ENCODE measurements around the gene ARHGAP26.
A peak's percentile ranks its signal among the peaks of the same experiment; 100 is the strongest.

ARHGAP26 gene

DNA sequence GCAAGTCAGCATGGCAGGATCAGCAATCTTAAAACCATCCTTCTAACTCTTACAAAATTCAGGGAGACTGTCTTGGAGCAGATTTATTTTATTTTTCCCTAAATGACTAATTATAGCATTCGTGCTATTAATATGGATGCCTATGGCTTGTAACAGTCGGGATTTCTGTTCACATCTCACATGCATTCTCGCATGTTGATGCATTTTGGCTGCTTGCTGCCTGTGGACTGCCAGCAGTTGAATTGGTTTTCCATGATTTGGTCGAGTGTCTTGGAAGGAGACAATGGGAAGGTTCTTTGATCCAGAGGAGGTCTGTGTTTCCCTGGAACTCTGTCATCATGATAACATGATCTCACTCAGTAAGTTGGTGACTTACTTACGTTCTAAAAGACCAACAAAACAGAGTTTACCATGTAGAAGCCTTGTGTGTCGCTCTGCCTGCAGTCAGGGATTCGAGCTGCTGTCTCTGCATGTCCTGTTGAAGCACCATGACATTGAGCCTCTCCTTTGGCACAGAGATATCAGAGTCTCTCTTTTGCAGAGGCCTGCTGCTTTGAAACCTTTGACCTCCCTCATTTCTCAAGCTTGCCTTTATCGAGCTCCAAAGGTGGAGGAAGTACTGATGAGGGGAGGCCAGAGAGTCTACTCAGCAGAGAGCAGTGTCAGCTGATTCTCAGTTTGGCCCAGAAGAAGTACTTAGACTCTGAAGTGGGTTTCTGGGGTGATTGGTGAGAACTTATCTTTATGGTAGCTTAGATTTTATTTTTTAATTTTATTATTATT is 82.4 kb downstream of the ARHGAP26 start:
- peak in 3 of 4 experiments; percentile 37 to 58 (median 38) for DNase-seq

DNA sequence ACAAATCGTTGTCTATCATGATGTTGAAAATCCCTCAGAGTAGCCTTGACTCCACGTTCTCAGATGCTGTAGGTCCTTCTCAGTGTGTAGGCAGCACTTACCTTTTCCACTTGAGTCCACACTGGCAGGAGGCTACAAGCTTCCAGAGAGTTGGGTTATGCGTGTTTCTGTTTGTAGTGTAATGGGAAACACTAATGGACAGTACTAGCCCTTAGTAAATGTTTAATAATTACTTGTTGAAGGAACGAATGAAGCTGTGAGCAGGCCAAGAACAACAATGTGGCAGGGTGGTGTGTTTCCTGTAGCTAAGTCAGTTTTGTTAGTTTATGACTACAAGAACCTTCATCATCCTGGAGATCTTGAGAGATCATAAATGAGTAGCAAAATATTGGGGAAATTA is 83.5 kb downstream of the ARHGAP26 start:
- DNase-seq, result no peak

DNA sequence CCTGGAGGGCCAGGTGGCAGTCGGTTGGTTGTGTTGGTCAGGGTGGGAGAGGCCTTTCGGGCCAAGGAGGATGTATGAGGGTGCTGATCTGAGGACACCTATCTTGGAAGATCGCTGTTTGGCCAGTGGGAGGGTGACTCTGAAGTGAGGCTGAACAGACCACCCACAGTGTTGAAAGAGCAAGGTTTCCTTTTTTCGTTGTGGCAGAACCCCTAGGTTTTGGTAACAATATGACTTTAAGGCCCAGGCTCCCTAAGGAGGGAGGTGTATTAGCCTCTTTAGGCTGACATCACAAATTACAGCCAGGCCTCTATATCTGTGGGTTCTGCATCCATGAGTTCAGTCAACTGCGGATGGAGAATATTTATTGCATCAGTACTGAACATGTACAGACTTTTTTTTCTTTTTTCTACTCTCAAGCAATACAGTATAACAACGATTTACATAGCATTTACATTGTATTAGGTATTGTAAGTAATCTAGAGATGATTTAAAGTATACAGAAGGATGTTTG is 86.1 kb downstream of the ARHGAP26 start:
- DNase-seq, result no peak

DNA sequence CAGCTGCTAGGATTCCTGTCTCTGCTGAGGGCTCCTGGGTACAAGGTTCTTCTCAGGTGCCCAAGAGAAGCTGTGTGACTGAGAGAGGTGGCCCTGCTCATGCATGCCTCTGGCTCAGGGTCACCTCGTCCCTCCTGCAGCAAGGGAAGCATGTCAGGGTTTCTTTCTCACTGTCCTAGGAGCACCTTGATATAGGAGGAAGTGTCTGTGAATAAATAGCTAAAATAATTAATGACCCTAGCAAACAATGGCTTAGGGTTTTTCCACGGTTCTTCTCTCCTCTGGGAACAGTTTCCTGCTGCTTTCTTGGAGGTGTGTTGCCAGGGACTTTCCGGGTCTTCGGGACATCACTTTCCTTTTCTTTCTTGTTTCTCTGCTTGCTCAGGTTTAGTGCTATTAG is 87.2 kb downstream of the ARHGAP26 start:
- DNase-seq, result no peak

DNA sequence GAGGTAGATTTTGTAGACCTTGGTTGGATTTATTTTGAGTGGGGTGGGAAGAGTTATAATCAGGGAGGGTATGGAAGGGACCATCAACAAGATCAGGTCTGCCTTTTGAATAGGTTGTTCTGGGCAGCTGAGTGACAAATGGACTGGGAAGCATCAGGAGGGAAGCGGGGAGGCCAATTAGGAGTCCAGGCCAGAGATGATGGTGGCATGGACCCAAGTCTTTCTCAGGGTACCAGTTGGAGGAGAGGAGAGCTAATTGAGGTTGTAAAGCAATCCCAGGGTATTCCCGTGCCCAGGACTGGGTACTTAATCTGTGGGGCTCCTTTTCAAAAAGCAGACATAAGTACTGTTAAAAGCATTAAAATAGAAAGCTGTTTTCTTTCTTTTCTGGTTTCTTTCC is 88.9 kb downstream of the ARHGAP26 start:
- DNase-seq, result no peak

DNA sequence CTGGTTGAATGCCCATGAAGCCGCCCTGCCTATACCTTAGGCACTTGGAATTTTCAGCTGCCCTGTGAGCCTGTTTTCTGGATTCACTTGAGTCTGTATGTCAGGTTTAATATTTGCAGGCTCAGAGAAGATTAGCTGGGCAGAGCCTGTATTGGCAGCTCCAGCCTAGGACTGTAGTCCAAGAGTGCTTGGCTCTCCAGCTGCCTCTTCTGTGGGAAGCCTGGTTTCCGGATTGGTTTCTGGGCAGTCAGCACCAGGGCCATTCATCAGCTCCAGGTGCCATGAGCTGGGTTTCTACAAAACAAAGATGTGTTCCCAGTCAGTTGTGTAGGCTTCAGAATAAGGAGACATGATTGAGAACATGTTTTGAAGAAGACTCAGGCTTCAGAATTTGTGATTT is 90.1 kb downstream of the ARHGAP26 start:
- DNase-seq, result no peak

DNA sequence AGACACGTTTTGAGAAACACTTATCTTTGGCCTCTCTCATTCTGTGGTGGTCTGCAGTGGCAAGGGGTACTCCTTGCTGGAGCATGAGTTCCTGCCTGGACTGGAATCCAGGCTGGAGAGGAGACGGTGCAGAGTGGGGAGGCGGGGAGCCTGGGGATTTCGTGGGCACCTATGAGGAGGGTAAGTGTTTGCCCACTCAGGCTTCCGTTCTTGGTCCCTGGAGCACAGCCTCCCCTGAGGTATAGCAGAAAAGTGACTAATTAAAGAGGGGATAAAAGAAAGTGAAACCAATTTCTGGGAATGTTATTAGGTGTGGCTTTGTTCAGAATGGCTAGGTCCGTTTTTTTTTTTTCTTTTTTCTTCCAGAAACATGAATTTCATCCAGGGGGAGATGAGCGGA is 90.8 kb downstream of the ARHGAP26 start:
- DNase-seq, result no peak

DNA sequence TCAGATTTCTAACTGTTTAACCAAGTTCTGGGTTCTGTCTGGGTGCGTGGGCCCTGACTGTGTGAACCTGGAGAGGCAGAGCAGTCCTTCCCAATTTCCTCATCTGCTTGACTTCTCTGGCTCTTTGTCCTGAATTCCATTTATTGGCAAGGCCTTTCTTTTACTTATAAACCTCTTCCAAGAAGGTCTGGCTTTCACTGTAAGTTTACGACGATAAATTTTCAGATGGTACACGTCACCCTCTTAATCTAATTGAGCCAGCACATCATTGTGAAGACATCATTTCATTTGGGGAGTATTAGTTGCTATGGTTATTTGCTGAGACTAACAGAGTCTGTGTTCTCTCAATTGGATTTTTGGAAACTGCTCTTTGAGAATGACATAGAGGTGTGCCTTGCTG is 92.4 kb downstream of the ARHGAP26 start:
- DNase-seq, result no peak

DNA sequence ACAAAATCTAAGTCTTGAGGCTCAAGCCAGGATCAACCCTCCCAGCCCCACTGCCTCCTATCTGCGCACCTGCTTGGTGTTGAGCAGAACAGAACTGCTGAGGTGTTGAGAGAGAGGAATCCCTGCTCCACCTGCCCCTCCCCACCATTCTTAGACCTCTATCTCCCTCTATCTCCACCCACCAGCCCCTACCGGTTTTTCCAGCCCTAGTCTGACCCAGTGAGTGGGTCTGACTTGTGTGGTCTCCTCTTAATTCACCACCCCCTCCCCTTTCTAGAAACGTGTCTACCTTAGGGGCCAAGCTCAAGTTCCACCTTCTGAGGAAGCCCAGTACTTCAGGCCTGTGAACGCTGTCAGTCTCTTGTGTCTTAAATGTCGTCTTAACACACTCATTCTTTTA is 93.7 kb downstream of the ARHGAP26 start:
- DNase-seq, result no peak

DNA sequence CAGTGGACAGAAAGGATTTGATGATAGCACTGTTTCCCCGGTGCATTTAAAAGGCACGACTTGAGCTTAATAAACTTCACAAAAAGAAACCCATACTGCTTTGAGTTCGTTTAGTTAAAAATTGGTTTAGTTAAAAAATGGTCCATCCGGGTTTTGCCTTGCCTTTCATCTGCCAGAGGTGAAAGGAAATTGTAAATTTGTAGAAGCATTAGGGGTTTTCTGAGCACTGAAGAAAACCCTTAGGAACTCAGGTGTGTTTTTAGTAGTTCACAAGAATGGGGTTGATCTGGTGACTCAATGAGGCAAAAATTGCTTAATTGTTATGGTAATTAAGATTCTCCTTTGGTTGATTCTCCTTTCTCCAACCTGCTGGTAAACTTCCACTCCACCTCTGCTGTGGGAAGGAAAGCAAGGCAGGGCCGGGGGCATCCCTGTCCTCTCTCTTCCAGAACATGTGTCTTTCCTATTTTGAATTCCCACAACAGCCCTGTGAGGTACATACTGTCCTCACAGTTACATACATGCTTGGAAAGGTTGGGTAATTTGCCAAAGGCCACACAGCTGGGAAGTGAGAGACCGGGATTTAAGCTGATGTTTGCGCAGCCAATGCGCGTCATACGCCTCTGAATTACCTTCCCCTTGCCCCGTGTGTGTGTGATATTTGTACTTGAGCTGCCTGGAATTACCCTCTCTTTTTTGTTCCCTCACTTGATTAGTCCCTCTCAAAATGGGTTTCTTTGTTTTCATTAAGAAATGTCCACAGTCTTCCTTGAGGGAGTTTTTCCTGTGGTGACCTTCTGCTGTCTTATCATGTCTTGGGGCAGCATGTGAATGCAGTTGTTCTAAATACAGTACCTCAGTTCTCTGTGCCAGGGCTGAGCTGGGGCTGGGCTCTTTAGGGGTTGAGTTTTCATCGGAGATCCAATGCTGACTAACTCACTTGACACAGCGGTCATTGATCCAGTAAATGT is 94.4 kb downstream of the ARHGAP26 start:
- DNase-seq, result no peak

DNA sequence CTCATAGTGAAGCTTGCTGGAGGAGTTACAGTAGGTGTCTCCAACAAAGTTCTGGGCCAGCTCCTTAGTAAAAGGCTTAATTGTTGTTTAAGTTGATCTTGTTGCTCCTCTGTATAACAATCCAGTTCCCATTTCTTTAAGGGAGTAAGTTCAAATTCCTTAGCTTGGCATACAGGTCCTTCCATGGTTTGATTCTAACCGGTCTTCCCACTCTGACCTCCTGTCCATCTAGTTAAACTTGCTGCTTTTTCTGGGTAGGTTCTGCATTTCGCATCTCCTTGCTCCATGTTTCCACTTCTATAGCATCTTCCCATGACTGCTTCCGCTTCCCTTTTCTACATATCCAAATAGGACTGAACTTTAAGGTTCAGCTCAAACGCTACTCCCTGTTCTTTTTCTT is 95.5 kb downstream of the ARHGAP26 start:
- DNase-seq, result peak in 2 of 4 experiments; percentile 18 to 39

DNA sequence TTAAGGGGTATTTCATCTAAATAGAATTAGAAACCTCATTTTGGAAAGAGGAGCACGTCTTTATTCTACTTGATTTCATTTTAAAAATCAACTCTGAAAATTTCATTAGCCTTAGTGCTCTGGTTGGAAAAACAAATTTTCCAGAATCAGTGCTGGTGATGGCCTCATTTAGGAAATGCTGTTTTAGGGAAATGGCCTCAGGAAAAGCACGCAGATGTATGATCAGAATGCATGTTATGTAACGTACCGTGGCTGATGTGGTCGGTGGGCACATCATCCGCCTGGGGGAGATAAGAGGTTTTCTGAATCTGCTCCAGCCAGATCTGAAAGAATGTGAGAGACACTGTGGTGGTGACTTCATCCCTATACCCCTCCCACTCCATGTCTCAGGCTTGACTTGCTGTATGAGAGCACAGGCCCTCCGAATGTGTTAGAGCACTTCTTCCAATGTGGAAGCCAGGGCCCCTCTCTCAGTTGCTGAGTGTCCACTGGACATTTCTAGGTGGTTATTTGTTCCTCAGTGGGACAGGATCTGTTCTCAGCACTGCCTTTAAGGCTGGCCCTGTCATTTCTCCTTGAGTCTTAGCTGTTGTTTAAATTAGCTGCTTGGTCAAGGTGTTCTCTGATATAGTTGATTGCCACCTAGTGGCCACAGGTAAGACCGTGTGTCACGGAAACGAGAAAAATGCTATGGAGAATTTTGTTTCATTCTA is 96.5 kb downstream of the ARHGAP26 start:
- peak; percentile 53 to 78 (median 64) for DNase-seq

DNA sequence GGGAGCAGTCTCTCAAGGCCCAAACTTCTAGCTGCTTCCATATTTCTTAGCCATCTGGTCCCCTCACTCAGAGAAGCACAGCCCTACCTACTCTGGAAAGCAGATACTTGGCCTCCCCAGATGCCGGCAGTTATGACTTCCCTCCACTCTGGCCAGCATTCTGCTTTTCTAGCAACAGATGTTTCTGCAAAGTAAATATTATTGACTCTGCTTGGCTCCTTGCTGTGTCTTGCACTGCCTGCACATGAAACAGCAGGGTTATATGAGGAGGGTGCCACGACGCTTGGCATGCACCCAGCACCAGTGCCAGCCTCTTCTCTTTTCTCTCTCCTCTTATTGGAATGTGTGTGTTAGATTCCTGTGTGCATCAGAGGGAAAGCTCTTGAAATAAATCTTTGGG is 99.7 kb downstream of the ARHGAP26 start:
- DNase-seq, result no peak

DNA sequence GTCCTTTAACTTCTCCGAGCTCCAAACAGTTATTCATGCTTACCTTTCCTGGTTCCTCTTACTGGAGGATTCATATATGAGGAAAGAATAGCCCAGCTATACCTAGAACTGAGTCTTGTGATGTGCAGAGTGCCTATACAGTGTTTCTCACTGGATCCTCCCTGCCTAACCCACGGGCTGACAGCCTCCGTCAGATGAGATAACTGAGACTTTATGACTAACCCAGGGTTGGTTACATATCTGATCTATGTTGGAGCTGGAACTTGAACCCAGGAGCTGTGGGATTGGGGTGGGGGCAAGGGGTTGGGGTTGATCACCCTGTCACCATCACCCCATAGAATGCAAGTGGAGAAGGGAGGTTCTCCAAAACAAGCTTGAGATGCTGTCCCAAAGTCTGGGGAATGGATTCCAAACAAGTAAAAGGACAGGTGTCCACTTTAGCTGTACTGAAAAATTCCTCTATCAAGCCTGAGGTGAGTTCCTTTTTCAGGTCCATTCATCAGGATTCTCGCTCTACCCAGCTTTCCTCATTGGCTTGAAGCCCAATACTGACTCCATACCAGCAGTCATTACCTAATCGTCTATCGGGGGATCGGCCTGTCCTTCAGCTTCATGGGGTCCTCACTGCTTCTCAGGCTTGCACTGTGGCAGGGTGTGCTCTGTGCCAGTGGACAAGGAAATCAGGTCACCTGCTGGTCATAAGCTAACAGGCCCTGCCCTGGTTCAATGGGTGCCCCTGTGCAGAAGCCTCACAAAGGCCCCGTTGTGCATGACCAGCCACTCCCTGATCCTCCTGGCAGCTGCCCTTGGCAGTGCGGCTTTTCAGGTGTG is 100.6 kb downstream of the ARHGAP26 start:
- DNase-seq, result peak in 1 of 4 experiments; percentile 20

DNA sequence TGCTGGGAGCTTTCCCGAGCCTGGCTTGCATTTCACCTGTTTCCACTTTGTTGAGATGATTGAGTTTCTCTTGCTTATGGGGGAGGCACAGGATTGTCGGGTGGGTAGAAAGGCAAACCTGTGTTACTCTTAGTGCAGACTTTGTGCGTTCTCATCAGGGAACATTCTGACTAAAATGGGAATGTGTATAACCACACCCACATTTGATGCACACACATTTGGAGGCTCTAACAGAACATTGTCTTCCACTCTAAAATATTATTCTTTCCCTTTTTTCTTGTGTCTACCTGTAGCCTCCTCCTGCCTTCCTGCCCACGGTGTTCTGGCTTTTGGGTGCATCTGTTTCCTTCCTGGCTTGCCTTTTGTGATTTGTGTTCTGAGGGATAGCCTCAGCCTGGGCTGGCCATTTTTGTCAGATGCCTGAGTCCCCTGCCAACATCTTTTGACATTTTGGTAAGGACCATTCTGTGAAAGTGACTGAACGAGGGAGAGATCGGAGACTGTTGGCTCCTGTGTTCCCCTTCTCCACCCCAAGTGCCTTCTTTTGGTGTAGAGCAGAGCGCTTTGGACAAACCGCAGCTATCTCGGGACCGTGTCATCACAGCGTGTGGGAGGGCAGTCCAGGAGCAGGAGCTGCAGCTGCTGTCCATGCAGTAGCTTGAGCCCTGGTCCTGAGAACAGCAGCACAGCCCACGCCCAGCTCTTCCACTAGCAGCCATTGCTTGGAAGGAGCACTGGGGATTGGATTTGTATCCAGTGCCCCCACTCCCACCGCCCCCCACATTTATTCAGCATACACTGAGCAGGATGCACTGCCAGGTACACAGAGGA is 101.4 kb downstream of the ARHGAP26 start:
- peak; percentile 37 to 68 (median 56) for DNase-seq

DNA sequence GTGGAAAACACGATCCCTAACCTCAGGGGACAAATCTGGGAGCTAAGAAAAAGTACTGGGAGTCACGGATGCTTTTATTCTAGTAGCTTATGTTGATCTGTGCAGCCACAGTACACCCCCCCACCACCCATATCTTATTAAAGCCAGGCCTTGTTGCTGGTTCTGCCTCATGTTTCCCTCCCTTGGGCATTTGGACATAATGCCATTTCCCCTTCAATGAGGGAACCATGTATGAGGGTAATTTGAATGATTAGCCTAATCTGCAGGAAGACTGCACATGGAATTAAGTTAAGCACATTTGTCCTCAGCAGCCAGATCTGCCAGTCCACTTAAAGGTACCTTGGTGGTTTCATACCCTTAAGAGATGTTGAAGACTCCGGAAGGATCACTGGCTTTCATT is 102.0 kb downstream of the ARHGAP26 start:
- DNase-seq, result no peak

DNA sequence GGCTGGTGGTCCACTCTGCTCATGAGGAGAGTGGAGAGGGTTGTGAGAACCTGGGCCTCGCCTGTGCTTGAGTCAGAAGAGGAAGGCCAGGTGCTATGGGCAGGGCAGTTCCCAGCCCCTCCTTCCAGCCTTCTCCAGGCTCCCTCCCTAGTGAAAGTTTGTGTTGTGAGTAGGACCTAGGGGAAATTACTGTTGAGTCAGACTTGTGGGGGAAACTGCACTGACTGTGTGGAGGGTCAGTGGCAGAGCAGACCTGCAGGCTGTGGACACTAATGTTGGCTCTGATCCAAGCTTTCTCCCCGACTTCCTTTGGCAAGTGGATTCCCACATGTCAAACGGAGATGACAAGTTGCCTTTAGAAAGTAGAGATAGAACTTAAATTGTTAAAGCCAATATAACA is 102.6 kb downstream of the ARHGAP26 start:
- DNase-seq, result peak in 3 of 4 experiments; percentile 25 to 38 (median 36)

DNA sequence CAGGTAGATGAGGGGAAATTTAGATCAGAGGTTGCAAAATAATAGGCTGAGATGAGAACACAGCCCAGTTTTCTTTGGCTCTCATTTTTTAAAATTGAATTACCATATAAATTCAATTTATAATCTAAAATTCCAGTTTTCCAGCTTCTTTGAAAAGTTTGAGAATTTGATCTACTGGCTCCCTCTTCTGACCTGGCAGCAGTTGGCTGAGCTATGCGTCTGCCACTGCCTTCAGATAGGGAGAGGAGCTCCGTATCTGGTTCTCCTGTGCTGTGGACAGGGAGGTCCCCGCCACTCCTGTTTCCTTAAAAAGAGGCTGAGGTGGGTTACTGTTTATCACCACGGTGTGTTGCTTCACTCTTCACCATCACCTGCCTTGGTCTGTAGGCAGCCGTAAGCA is 103.7 kb downstream of the ARHGAP26 start:
- no peak for DNase-seq

DNA sequence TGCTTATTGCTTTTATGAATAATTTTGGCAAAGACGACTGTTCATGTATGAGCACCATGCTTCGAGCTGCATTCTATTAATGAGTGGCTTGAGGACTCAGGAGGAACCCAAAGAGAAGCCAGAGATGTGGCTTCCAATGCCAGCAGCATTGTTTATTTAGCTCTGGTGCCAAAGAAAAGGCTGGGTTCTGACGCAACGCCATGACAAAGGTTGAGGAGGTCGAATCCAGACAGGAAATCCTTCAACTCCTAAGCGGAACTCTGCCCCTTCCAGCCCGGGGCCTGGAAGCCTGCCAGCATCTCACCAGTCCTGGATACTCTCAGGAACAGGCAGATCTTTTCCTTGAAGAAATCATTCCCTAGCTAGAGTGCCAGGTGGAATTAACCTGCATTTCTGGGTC is 104.4 kb downstream of the ARHGAP26 start:
- DNase-seq, result peak in 3 of 4 experiments; percentile 20 to 39 (median 33)

DNA sequence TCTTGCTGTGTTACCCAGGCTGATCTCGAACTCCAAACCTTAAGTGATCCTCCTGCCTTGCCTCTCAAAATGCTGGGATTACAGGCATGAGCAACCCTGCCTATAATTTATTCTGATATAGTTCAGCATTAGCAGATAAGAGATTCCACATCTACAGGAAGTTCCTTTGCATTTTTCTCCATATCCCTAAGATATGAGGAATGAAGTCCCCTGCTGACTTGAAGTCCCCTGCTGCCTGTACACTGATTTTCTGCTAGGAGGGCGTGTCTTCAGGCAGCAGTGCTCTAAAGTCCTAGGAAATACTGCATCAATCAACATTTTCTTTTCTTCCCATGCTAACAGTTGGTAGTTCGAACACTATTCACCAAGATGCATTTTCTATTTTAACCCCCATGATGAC is 105.8 kb downstream of the ARHGAP26 start:
- no peak for DNase-seq

DNA sequence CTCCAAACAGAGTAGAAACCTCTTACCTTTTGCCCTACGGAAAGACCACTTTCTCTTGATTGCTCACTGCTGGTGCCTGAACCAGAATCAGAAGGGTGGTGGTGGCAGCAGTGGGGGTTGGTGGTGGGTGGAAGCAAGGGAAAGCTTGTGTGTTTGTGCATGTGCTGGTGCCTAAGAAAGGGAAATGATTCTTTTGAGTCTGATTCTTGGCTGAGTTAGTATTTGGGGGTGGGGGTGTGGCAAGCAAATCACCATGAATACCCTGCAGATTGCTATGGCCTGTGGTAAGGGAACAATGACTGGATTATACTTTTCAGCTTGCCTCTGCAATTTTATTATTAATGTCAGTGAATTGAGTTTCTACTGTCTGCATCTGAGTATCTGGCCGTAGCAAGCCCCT is 106.6 kb downstream of the ARHGAP26 start:
- peak; percentile 13 to 57 (median 46) for DNase-seq

All from suppressor macrophage (primary cell).